HepG2 (cell line): Measurements from ENCODE around the gene ZNF629. TPM values are rescaled to one million over a fixed set of nuclear protein-coding genes. Genes with fewer than 3 reads are reported as not detected.

Source experiments
- BCL6 ChIP-seq: IDR thresholded peaks from 2 replicates; pipeline ENCODE4 v1.6.1; 2016; ENCODE audit warnings: missing genetic modification reagents, missing compliant biosample characterization
- CAMTA2 ChIP-seq: sonication (generic); formaldehyde crosslinking; IDR thresholded peaks from 2 replicates; pipeline ENCODE4 v1.4.0; 2020; ENCODE audit warnings: mild to moderate bottlenecking, missing genetic modification reagents, borderline replicate concordance
- ELF3 ChIP-seq: IDR thresholded peaks from 2 replicates; pipeline ENCODE4 v1.6.1; 2016; ENCODE audit warnings: missing genetic modification reagents, missing compliant biosample characterization
- MEIS1 ChIP-seq: sonication (generic); formaldehyde crosslinking; IDR thresholded peaks from 2 replicates; pipeline ENCODE4 v1.9.0; 2021; ENCODE audit warnings: mild to moderate bottlenecking, missing genetic modification reagents, moderate library complexity, borderline replicate concordance
- MIER2 ChIP-seq: IDR thresholded peaks from 2 replicates; pipeline ENCODE4 v1.6.1; 2016; ENCODE audit warnings: missing biosample characterization, missing genetic modification reagents
- MIER3 ChIP-seq: IDR thresholded peaks from 2 replicates; pipeline ENCODE4 v1.6.1; 2016; ENCODE audit warnings: missing compliant biosample characterization, borderline replicate concordance
- NCOR1 ChIP-seq: fragments of 200-600 bp; sonication (generic); IDR thresholded peaks from 2 replicates; pipeline ENCODE4 v1.7.0; 2017; ENCODE audit warnings: antibody characterized with exemption, low read length, borderline replicate concordance
- NFIB ChIP-seq: sonication (generic); formaldehyde crosslinking; IDR thresholded peaks from 2 replicates; pipeline ENCODE4 v1.9.0; 2021; ENCODE audit warnings: missing genetic modification reagents, mild to moderate bottlenecking, borderline replicate concordance
- SMAD3 ChIP-seq: sonication (generic); formaldehyde crosslinking; IDR thresholded peaks from 2 replicates; pipeline ENCODE4 v1.4.0; 2020; ENCODE audit warnings: missing genetic modification reagents
- ZNF746 ChIP-seq: sonication (generic); formaldehyde crosslinking; IDR thresholded peaks from 2 replicates; pipeline ENCODE4 v1.8.0; 2022; ENCODE audit warnings: mild to moderate bottlenecking, missing genetic modification reagents
- polyA plus RNA-seq, 8 experiments: library from polyadenylated mRNA; depleted of rRNA in 3 of 8; stranded (reverse) in 7 of 8; unstranded in 1 of 8; fragments of >200 nt; fragmentation: Illumina TruSeq in 4 of 8; extraction: Trizol in 4 of 8; gene quantifications; 2 replicates each; pipeline versions ENCODE4 v1.2.1 to v1.2.3, GENCODE V29; 2011 to 2016; ENCODE audit warnings: low read depth in 4 of 8, missing spikeins in 1 of 8, mixed read lengths in 1 of 8; ENCODE audit not compliant: insufficient read depth in 1 of 8
- total RNA-seq, 5 experiments: library from RNA; depleted of rRNA; stranded (reverse); fragments of >200 nt; fragmentation: Illumina TruSeq; extraction: Trizol; gene quantifications; 2 replicates each; pipeline ENCODE4 v1.2.3, GENCODE V29; 2016; ENCODE audit warnings: low read depth in 1 of 5
- TF ChIP-seq, protein P1 (sequence below): sonication (generic); formaldehyde crosslinking; IDR thresholded peaks from 2 replicates; pipeline ENCODE4 v1.4.0; 2020; ENCODE audit warnings: missing genetic modification reagents, borderline replicate concordance
- TF ChIP-seq, protein P2 (sequence below): IDR thresholded peaks from 2 replicates; pipeline ENCODE4 v1.6.1; 2016
- TF ChIP-seq, protein P3 (sequence below): sonication (generic); formaldehyde crosslinking; IDR thresholded peaks from 2 replicates; pipeline ENCODE4 v1.5.0; 2020; ENCODE audit warnings: mild to moderate bottlenecking, missing genetic modification reagents, moderate library complexity
- TF ChIP-seq, protein P4 (sequence below): sonication (generic); formaldehyde crosslinking; IDR thresholded peaks from 2 replicates; pipeline ENCODE4 v1.9.0; 2022; ENCODE audit warnings: missing genetic modification reagents, mild to moderate bottlenecking, borderline replicate concordance
- TF ChIP-seq, protein P5 (sequence below): sonication (generic); formaldehyde crosslinking; IDR thresholded peaks from 2 replicates; pipeline ENCODE4 v1.8.1; 2022; ENCODE audit warnings: mild to moderate bottlenecking, missing genetic modification reagents
- TF ChIP-seq, protein P6 (sequence below): sonication (generic); formaldehyde crosslinking; IDR thresholded peaks from 2 replicates; pipeline ENCODE4 v1.5.0; 2020; ENCODE audit warnings: missing genetic modification reagents
- TF ChIP-seq, protein P7 (sequence below): sonication (generic); formaldehyde crosslinking; conservative IDR thresholded peaks from 2 replicates; pipeline ENCODE4 v1.4.0; 2020; ENCODE audit warnings: missing genetic modification reagents

The ZNF629 gene
- total and polyA plus RNA-seq, 2 of the 13 experiments (the other 11 are each of a cell fraction or from before 2014, with no cell fraction given), result 6.1 to 16.5 TPM

DNA sequence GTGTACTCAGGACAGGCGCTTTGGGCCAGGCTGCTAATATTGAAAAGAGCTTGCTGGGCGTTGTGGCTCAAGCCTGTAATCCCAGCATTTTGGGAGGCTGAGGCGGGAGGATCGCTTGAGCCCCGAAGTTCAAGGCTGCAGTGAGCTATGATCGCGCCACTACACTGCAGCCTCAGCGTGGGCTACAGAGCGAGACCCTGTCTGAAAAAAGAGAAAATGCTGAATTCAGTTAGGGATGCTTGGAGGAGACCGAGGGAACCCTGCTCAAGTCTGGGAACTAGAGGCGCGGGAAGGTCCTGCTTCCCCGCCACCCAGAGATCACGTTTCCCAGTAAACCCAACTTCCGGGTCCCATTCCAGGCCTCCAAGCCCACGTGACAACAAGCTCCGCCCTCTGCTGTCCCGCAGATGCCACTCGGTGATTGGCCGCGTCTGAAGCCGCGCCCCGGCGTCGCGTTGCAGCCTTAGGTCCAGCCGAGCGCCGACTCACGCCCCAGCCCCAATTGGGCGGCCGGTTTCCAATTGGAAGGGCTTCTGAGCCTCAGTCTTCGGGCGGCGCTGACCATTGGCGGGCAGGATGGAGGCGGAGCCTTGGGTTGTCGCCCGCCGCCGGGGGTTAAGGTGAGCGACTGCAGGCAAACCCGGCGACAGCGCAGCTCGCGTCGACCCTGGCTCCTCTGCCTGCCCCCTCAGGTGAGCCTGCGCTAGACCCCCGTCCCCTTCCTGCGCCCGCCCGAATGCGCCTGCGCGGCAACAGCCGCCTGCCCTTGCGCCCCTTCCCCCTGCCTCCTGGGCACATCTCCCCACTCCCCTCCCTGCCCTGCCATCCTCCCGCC, 39.0 kb downstream of the ZNF629 start, which contains the start of gene PHKG2 (continued):
- TF ChIP-seq, protein P1, sequence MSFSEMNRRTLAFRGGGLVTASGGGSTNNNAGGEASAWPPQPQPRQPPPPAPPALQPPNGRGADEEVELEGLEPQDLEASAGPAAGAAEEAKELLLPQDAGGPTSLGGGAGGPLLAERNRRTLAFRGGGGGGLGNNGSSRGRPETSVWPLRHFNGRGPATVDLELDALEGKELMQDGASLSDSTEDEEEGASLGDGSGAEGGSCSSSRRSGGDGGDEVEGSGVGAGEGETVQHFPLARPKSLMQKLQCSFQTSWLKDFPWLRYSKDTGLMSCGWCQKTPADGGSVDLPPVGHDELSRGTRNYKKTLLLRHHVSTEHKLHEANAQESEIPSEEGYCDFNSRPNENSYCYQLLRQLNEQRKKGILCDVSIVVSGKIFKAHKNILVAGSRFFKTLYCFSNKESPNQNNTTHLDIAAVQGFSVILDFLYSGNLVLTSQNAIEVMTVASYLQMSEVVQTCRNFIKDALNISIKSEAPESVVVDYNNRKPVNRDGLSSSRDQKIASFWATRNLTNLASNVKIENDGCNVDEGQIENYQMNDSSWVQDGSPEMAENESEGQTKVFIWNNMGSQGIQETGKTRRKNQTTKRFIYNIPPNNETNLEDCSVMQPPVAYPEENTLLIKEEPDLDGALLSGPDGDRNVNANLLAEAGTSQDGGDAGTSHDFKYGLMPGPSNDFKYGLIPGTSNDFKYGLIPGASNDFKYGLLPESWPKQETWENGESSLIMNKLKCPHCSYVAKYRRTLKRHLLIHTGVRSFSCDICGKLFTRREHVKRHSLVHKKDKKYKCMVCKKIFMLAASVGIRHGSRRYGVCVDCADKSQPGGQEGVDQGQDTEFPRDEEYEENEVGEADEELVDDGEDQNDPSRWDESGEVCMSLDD, result no peak
- TF ChIP-seq BCL6 (0 out of 2 replicates have a peak, but pooled peaks have one; percentile 13), MIER2 (CRISPR knock-in tag) (peak; percentile 30; the same call in 1 of the 2 replicates), CAMTA2 (CRISPR knock-in tag) (no peak), ZNF746 (CRISPR knock-in tag) (peak; percentile 22; the same call in 1 of the 2 replicates), MEIS1 (CRISPR knock-in tag) (peak; percentile 74; the same call in 1 of the 2 replicates), MIER3 (no peak; the same call in 1 of the 2 replicates), SMAD3 (CRISPR knock-in tag) (peak; percentile 57; the same call in 1 of the 2 replicates), NFIB (no peak), ELF3 (CRISPR knock-in tag) (peak; percentile 96), NCOR1 (no peak; the same call in 1 of the 2 replicates)
- TF ChIP-seq, protein P2, sequence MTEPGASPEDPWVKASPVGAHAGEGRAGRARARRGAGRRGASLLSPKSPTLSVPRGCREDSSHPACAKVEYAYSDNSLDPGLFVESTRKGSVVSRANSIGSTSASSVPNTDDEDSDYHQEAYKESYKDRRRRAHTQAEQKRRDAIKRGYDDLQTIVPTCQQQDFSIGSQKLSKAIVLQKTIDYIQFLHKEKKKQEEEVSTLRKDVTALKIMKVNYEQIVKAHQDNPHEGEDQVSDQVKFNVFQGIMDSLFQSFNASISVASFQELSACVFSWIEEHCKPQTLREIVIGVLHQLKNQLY (CRISPR knock-in tag), result no peak
- TF ChIP-seq, protein P3, sequence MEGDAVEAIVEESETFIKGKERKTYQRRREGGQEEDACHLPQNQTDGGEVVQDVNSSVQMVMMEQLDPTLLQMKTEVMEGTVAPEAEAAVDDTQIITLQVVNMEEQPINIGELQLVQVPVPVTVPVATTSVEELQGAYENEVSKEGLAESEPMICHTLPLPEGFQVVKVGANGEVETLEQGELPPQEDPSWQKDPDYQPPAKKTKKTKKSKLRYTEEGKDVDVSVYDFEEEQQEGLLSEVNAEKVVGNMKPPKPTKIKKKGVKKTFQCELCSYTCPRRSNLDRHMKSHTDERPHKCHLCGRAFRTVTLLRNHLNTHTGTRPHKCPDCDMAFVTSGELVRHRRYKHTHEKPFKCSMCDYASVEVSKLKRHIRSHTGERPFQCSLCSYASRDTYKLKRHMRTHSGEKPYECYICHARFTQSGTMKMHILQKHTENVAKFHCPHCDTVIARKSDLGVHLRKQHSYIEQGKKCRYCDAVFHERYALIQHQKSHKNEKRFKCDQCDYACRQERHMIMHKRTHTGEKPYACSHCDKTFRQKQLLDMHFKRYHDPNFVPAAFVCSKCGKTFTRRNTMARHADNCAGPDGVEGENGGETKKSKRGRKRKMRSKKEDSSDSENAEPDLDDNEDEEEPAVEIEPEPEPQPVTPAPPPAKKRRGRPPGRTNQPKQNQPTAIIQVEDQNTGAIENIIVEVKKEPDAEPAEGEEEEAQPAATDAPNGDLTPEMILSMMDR (CRISPR knock-in tag), result no peak
- TF ChIP-seq, protein P4, sequence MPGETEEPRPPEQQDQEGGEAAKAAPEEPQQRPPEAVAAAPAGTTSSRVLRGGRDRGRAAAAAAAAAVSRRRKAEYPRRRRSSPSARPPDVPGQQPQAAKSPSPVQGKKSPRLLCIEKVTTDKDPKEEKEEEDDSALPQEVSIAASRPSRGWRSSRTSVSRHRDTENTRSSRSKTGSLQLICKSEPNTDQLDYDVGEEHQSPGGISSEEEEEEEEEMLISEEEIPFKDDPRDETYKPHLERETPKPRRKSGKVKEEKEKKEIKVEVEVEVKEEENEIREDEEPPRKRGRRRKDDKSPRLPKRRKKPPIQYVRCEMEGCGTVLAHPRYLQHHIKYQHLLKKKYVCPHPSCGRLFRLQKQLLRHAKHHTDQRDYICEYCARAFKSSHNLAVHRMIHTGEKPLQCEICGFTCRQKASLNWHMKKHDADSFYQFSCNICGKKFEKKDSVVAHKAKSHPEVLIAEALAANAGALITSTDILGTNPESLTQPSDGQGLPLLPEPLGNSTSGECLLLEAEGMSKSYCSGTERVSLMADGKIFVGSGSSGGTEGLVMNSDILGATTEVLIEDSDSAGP (CRISPR knock-in tag), result peak; percentile 80; the same call in 1 of the 2 replicates
- TF ChIP-seq, protein P5, sequence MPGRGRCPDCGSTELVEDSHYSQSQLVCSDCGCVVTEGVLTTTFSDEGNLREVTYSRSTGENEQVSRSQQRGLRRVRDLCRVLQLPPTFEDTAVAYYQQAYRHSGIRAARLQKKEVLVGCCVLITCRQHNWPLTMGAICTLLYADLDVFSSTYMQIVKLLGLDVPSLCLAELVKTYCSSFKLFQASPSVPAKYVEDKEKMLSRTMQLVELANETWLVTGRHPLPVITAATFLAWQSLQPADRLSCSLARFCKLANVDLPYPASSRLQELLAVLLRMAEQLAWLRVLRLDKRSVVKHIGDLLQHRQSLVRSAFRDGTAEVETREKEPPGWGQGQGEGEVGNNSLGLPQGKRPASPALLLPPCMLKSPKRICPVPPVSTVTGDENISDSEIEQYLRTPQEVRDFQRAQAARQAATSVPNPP (CRISPR knock-in tag), result 0 out of 2 replicates have a peak, but pooled peaks have one; percentile 66
- TF ChIP-seq, protein P6, sequence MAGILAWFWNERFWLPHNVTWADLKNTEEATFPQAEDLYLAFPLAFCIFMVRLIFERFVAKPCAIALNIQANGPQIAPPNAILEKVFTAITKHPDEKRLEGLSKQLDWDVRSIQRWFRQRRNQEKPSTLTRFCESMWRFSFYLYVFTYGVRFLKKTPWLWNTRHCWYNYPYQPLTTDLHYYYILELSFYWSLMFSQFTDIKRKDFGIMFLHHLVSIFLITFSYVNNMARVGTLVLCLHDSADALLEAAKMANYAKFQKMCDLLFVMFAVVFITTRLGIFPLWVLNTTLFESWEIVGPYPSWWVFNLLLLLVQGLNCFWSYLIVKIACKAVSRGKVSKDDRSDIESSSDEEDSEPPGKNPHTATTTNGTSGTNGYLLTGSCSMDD (CRISPR knock-in tag), result no peak
- TF ChIP-seq, protein P7, sequence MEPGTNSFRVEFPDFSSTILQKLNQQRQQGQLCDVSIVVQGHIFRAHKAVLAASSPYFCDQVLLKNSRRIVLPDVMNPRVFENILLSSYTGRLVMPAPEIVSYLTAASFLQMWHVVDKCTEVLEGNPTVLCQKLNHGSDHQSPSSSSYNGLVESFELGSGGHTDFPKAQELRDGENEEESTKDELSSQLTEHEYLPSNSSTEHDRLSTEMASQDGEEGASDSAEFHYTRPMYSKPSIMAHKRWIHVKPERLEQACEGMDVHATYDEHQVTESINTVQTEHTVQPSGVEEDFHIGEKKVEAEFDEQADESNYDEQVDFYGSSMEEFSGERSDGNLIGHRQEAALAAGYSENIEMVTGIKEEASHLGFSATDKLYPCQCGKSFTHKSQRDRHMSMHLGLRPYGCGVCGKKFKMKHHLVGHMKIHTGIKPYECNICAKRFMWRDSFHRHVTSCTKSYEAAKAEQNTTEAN, result peak; percentile 56; the same call in 1 of the 2 replicates
